Lower lobe of right lung (tissue), 2 donors: ENCODE measurements around the gene PPDPF. TPM values are rescaled to one million over a fixed set of nuclear protein-coding genes. Genes with fewer than 3 reads are reported as not detected.

ENCODE experiments used
- ATAC-seq, 2 donors: fragments of 200-7000 bp; cut with Tn5 transposase; one replicate each; pipeline ENCODE4 v1.9.1; 2020 to 2022; ENCODE audit warnings: mild to moderate bottlenecking in 2 of 2, moderate library complexity in 2 of 2
- DNase-seq: peaks from one replicate; pipeline ENCODE4 v3.0.0-alpha.2; 2020
- H3K27ac ChIP-seq: fragments of 200-600 bp; one replicate; pipeline ENCODE4 v1.8.0; 2022
- H3K27me3 ChIP-seq: fragments of 200-600 bp; one replicate; pipeline ENCODE4 v1.8.0; 2022; ENCODE audit warnings: low read depth
- H3K36me3 ChIP-seq: fragments of 200-600 bp; one replicate; pipeline ENCODE4 v1.8.0; 2022; ENCODE audit warnings: mild to moderate bottlenecking
- H3K4me1 ChIP-seq: fragments of 200-600 bp; one replicate; pipeline ENCODE4 v1.8.0; 2022
- H3K4me3 ChIP-seq: fragments of 200-600 bp; one replicate; pipeline ENCODE4 v1.8.0; 2022; ENCODE audit warnings: mild to moderate bottlenecking
- H3K9me3 ChIP-seq: fragments of 200-600 bp; one replicate; pipeline ENCODE4 v1.8.0; 2022
- CTCF ChIP-seq: fragments of 200-600 bp; IDR thresholded peaks from one replicate; pipeline ENCODE4 v1.8.0; 2022; ENCODE audit warnings: antibody characterized with exemption, mild to moderate bottlenecking
- intact Hi-C: fragments of 100-400 bp; cut with DNase I; formaldehyde crosslinking; loops from one replicate; pipeline ENCODE4 v1.11.0; 2022
- total RNA-seq: library from RNA; stranded (reverse); fragmentation: NEBNext Ultra II Directional; extraction: Animal tissue kit (Norgen Biotek cat#: 25700); gene quantifications from one replicate; pipeline ENCODE4 v1.2.1, GENCODE V29; 2021
- donor health status: DM: no; HTN: yes; CAD: no; lungs with severe emphysema.

PPDPF gene
- total RNA-seq, 1 donor from 2014 or later: 305 TPM

- Histone ChIP-seq H3K4me1 (peaks cover 21% of the 10 kb centered on the region), H3K27me3 (peaks cover 5% of the 10 kb centered on the region), H3K9me3 (no peaks in the 10 kb centered on the region), H3K36me3 (no peaks in the 10 kb centered on the region), H3K4me3 (no peak overlapping the region), H3K27ac (no peak overlapping the region)
- no peak for DNase-seq
- no peak for TF ChIP-seq CTCF
- intact Hi-C loops: no loop called here
- ATAC-seq: no peak
Measured at GRCh38 chr20:63542031-63542559, 21.5 kb downstream of the PPDPF start.

GRCh38 chr20:63542696-63543095, 22.1 kb downstream of the PPDPF start:
- Histone ChIP-seq H3K4me1 (peaks cover 15% of the 10 kb centered on the region), H3K27me3 (peaks cover 11% of the 10 kb centered on the region), H3K4me3 (no peak overlapping the region), H3K9me3 (no peaks in the 10 kb centered on the region), H3K36me3 (no peaks in the 10 kb centered on the region), H3K27ac (no peak overlapping the region)
- DNase-seq (no peak), ATAC-seq (no peak)
- no peak for TF ChIP-seq CTCF
- intact Hi-C loops: no loop called here

- TF ChIP-seq CTCF: no peak
- intact Hi-C loops: no loop called here
- Histone ChIP-seq H3K27ac (no peak overlapping the region), H3K9me3 (no peaks in the 10 kb centered on the region), H3K4me1 (peaks cover 11% of the 10 kb centered on the region), H3K27me3 (peaks cover 15% of the 10 kb centered on the region), H3K4me3 (no peak overlapping the region), H3K36me3 (no peaks in the 10 kb centered on the region)
- DNase-seq: no peak
- no peak for ATAC-seq
Measured at GRCh38 chr20:63543131-63543530, 22.6 kb downstream of the PPDPF start.

- no peak for DNase-seq
- Histone ChIP-seq H3K9me3 (no peaks in the 10 kb centered on the region), H3K27me3 (peaks cover 21% of the 10 kb centered on the region), H3K27ac (no peak overlapping the region), H3K36me3 (no peaks in the 10 kb centered on the region), H3K4me3 (no peak overlapping the region), H3K4me1 (peaks cover 5% of the 10 kb centered on the region)
- intact Hi-C loops: no loop called here
- TF ChIP-seq CTCF: no peak
- ATAC-seq: no peak
Measured at GRCh38 chr20:63543733-63544132, 23.2 kb downstream of the PPDPF start.

- H3K9me3 ChIP-seq: no peaks in the 10 kb centered on the region
- peaks cover 22% of the 10 kb centered on the region for H3K27me3 ChIP-seq
- TF ChIP-seq CTCF: no peak
- H3K4me1 ChIP-seq: no peaks in the 10 kb centered on the region
- no peak overlapping the region for H3K27ac ChIP-seq
- ATAC-seq (no peak), DNase-seq (no peak)
- H3K4me3 ChIP-seq: no peak overlapping the region
- intact Hi-C loops: no loop called here
- H3K36me3 ChIP-seq: no peaks in the 10 kb centered on the region
Measured at GRCh38 chr20:63544241-63544957, 23.8 kb downstream of the PPDPF start.
